ENCODE data around the gene CLDN19.

DNA sequence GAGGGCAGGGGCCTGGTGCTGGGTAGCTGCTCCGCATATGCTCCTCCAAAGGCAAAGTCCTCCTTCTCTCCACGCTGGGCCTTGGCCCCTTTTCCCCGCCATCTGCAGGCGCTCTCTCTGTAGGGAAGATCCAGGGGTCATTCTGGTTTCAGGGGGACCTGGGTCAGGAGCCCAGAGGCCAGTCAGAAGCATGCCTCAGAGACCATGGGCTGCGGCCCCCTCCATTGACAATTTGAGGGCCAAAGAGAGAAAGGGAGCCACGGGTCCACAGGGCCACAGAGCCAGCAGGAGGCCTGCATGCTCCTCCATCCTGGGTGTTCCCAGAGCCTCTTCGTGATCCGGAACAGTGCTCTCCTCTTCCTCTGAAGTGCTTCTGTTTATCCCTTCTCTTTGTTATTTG lies 2.1 kb upstream of the CLDN19 start:
- no peak for TF ChIP-seq ZFP36 (IDR thresholded peaks at IDR 0.05; ENCODE audit: low read depth, low read length, partially characterized antibody)
- no peak for TF ChIP-seq CTCF (IDR thresholded peaks at IDR 0.05 in 2 of 3, conservative IDR thresholded peaks at IDR 0.05 in 1 of 3; ENCODE audit: insufficient read depth in 2 of 3, low read depth in 1 of 3, low read length in 3 of 3)
- no peak for TF ChIP-seq ZBTB49 (CRISPR knock-in tag; IDR thresholded peaks at IDR 0.05; ENCODE audit: borderline replicate concordance)
- TF ChIP-seq, protein P1, sequence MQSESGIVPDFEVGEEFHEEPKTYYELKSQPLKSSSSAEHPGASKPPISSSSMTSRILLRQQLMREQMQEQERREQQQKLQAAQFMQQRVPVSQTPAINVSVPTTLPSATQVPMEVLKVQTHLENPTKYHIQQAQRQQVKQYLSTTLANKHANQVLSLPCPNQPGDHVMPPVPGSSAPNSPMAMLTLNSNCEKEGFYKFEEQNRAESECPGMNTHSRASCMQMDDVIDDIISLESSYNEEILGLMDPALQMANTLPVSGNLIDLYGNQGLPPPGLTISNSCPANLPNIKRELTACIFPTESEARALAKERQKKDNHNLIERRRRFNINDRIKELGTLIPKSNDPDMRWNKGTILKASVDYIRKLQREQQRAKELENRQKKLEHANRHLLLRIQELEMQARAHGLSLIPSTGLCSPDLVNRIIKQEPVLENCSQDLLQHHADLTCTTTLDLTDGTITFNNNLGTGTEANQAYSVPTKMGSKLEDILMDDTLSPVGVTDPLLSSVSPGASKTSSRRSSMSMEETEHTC (IDR thresholded peaks at IDR 0.05): no peak
- no peak for TF ChIP-seq HDAC6 (IDR thresholded peaks at IDR 0.05; ENCODE audit: low read depth, low read length)
- no peak for TF ChIP-seq ZNF121 (CRISPR knock-in tag; conservative IDR thresholded peaks at IDR 0.05)
- TF ChIP-seq SRF (CRISPR knock-in tag; IDR thresholded peaks at IDR 0.05): no peak
- no peak for TF ChIP-seq EGR1 (conservative IDR thresholded peaks at IDR 0.05)
- TF ChIP-seq POLR2G (IDR thresholded peaks at IDR 0.05; ENCODE audit: low read depth, low read length): no peak
- no peak for TF ChIP-seq YY1 (IDR thresholded peaks at IDR 0.05; ENCODE audit: borderline replicate concordance in 1 of 3, control insufficient read depth in 1 of 3, extremely low read depth in 1 of 3, insufficient read depth in 3 of 3, insufficient read length in 1 of 3, insufficient replicate concordance in 2 of 3, low read depth in 1 of 3, low read length in 2 of 3)
- no peak for TF ChIP-seq TBL1XR1 (IDR thresholded peaks at IDR 0.05; ENCODE audit: low read length in 2 of 2)
- TF ChIP-seq MYC (IDR thresholded peaks at IDR 0.05; ENCODE audit: low read depth, low read length): no peak
- TF ChIP-seq MYC (CRISPR knock-in tag; IDR thresholded peaks at IDR 0.05; ENCODE audit: borderline replicate concordance, low read depth): no peak
- TF ChIP-seq, protein P2, sequence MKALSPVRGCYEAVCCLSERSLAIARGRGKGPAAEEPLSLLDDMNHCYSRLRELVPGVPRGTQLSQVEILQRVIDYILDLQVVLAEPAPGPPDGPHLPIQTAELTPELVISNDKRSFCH (CRISPR knock-in tag; IDR thresholded peaks at IDR 0.05): no peak
- TF ChIP-seq, protein P2 (tag; IDR thresholded peaks at IDR 0.05): no peak
